Umbilical cord (tissue), 2 donors: Measurements from ENCODE around the gene TLN1. TPM values are rescaled to one million over a fixed set of nuclear protein-coding genes. Genes with fewer than 3 reads are reported as not detected.

Source experiments
- DNase-seq: peaks from one replicate; pipeline ENCODE4 v3.0.0-alpha.2; 2015; ENCODE audit warnings: low spot score
- total RNA-seq: library from RNA; depleted of rRNA; stranded (reverse); fragments of >200 nt; gene quantifications from one replicate; pipeline ENCODE4 v1.2.3, GENCODE V29; 2014; ENCODE audit warnings: low replicate concordance; ENCODE audit not compliant: insufficient read depth

The TLN1 gene
- total RNA-seq, 1 donor from 2014 or later, result 273 TPM

- no peak for DNase-seq
Measured at GRCh38 chr9:35669331-35670145, 62.5 kb downstream of the TLN1 start.

GRCh38 chr9:35667939-35668338, 64.1 kb downstream of the TLN1 start:
- no peak for DNase-seq

- DNase-seq, result no peak
Measured at GRCh38 chr9:35666549-35666948, 65.4 kb downstream of the TLN1 start.

- peak; percentile 56 for DNase-seq
Measured at GRCh38 chr9:35666045-35666444, 66.0 kb downstream of the TLN1 start.

GRCh38 chr9:35665471-35665818, 66.5 kb downstream of the TLN1 start:
- DNase-seq, result no peak

- DNase-seq, result peak; percentile 84
Measured at GRCh38 chr9:35664531-35665470, 67.2 kb downstream of the TLN1 start, which contains the start of gene ARHGEF39. ARHGEF39 (minus strand) TSS chr9:35665195; CDS start chr9:35665169, 26 bp downstream.

GRCh38 chr9:35662437-35662836, 69.6 kb downstream of the TLN1 start:
- no peak for DNase-seq

GRCh38 chr9:35661756-35662350, 70.1 kb downstream of the TLN1 start:
- no peak for DNase-seq

GRCh38 chr9:35660966-35661415, 71.0 kb downstream of the TLN1 start:
- DNase-seq, result peak; percentile 51

GRCh38 chr9:35659340-35659739, 72.7 kb downstream of the TLN1 start:
- DNase-seq, result peak; percentile 34

GRCh38 chr9:35658968-35659220, 73.1 kb downstream of the TLN1 start:
- DNase-seq, result peak; percentile 37

GRCh38 chr9:35658137-35658967, 73.6 kb downstream of the TLN1 start, which contains the start of gene CCDC107:
CCDC107 (plus strand) TSS chr9:35658292; CDS start chr9:35658380, 88 bp downstream.
- peak; percentile 95 for DNase-seq

- DNase-seq, result peak; percentile 100
Measured at GRCh38 chr9:35657546-35658136, 74.4 kb downstream of the TLN1 start, which contains the start of gene RMRP. RMRP (minus strand) TSS chr9:35658019.

- peak; percentile 70 for DNase-seq
Measured at GRCh38 chr9:35656831-35657545, 75.0 kb downstream of the TLN1 start.

GRCh38 chr9:35656348-35656747, 75.6 kb downstream of the TLN1 start:
- no peak for DNase-seq

- no peak for DNase-seq
Measured at GRCh38 chr9:35653611-35654010, 78.4 kb downstream of the TLN1 start.

GRCh38 chr9:35652829-35653209, 79.2 kb downstream of the TLN1 start:
- no peak for DNase-seq

GRCh38 chr9:35651956-35652828, 79.8 kb downstream of the TLN1 start:
- DNase-seq, result no peak
